ENCODE results near the gene COL23A1.

DNA sequence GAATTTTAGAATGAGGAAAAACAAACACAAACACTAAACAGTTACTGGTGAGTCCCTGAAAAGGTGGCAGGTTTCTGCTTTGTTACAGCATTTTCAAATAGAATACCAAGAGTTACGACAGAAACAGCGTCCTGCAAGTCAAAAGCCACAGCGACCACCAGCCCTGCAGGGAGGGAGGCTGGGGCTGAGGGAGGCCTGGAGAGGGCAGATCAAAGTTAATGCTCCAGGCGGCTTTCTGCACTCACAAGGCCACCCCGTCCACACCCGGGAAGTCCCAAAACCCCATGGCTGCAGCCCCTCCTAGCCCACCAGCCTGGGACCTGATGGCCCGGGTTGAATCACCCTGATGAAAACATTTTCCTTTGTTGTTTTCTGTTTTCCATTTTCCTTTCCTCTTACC is 29.3 kb downstream of the COL23A1 start:
- TF ChIP-seq, protein P1, sequence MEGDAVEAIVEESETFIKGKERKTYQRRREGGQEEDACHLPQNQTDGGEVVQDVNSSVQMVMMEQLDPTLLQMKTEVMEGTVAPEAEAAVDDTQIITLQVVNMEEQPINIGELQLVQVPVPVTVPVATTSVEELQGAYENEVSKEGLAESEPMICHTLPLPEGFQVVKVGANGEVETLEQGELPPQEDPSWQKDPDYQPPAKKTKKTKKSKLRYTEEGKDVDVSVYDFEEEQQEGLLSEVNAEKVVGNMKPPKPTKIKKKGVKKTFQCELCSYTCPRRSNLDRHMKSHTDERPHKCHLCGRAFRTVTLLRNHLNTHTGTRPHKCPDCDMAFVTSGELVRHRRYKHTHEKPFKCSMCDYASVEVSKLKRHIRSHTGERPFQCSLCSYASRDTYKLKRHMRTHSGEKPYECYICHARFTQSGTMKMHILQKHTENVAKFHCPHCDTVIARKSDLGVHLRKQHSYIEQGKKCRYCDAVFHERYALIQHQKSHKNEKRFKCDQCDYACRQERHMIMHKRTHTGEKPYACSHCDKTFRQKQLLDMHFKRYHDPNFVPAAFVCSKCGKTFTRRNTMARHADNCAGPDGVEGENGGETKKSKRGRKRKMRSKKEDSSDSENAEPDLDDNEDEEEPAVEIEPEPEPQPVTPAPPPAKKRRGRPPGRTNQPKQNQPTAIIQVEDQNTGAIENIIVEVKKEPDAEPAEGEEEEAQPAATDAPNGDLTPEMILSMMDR (IDR thresholded peaks at IDR 0.05) = no peak
- TF ChIP-seq POLR2A (IDR thresholded peaks at IDR 0.05; ENCODE audit: low read depth) = no peak
- TF ChIP-seq EP300 (IDR thresholded peaks at IDR 0.05) = no peak
- no peak for TF ChIP-seq POLR2AphosphoS5 (IDR thresholded peaks at IDR 0.05)
